GM21515 (cell line): ENCODE results near the gene RNF148.
"Not testable (repeated sequence)": the region's sequence is repeated elsewhere in the genome, so short reads cannot be mapped to it uniquely, and the experiment has no call there.

Source experiments
- ATAC-seq: cut with Tn5 transposase; IDR thresholded peaks from one replicate; pipeline ENCODE4 v1.9.1; 2021; ENCODE audit not compliant: unreplicated experiment

The RNF148 gene

DNA sequence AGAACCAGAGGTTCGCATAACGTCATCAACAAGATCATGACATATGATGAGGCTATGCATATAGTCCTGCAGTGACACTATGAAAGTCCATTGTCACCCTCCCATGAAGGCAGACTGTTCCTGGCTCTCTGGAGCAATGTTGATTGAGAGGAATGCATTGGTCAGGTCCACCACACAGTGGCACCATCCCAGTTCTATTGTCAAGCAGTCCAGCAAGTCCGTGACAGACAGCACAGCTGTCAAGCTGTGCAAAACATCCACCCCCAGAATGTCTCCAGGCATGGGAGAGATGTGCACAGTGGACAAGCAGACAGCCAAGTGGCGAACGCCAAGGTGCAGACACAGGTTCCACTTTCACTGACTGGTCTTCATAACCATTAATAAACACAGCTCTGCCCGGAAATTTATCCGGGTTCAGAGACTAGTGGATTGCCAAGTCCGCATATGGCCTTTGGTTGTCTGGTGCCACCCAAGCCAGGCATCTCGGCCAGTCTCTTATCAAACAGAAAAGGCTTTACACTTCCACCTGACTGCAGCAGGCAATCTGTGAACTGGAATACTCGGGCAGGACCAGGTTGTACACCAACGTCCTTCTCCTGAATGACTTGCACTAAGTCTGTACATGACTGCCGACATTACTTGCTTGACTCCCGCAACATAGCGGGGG, 11.0 kb downstream of the RNF148 start:
- ATAC-seq = no peak

DNA sequence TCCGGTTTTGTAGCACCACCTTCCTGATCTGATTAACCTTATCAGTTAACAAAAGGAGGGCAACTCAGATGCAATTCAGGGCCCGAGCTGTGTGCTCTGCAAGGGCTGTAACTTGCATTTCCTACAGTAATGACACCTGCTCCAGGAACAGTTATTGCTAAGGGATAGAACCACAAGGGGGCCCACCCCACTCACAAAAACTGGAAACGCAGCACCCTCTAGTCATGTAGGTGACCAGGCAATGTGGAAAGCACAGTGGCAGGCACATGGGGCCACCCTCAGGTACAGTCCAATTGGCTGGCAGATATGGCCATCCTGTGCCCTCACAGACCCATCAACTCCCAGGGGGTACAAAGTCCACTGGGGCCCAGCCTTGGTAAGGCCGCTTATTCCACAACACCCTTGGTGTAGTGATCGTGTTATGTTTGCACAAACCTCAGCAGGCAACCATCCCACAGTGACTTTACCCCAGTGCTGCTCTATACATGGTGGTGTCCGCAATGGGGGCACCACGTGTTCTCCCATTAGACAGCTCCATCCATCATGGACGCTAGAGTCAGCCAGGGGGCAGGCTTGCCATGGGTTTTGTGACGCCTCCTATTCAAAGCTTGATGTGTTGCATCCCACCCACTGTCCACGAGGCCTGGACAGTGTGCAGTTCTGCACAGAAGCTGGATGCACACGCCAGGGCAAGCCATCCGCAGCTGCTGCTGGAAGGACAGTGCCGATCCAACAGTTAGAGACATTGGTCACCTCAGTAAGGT, 13.2 kb downstream of the RNF148 start:
- no peak for ATAC-seq

- no peak for ATAC-seq
These were observed 14.2 kb downstream of the RNF148 start for GRCh38 chr7:122688400-122688998.

- no peak for ATAC-seq
These were observed 16.3 kb downstream of the RNF148 start for GRCh38 chr7:122686360-122686878.

DNA sequence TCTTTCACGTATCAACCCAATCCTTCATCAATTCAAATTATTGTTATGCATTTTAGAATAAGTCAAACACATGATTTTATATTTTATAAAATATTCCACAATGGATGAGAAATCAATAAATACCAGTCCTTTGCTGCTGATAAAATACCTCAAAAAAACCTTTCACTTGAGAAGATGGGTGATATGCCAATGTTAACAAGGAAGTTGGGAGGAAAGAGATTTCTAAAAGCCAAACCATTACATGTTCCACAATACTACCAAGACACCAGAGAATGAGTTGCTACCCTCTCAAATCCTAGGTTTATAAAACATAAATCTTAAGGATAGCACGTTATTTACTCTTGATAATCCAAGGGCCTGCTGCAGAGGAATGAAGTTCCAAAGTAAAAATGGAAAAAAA, 18.2 kb downstream of the RNF148 start:
- no peak for ATAC-seq

GRCh38 chr7:122682815-122683550, 19.7 kb downstream of the RNF148 start:
- no peak for ATAC-seq

DNA sequence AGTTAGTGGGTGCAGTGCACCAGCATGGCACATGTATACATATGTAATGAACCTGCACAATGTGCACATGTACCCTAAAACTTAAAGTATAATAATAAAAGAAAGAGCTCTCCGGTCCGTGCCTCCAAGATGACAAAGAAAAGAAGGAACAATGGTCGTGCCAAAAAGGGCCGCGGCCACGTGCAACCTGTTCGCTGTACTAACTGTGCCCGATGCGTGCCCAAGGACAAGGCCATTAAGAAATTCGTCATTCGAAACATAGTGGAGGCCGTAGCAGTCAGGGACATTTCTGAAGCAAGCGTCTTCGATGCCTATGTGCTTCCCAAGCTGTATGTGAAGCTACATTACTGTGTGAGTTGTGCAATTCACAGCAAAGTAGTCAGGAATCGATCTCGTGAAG, 21.5 kb downstream of the RNF148 start:
- ATAC-seq = not testable (repeated sequence)

DNA sequence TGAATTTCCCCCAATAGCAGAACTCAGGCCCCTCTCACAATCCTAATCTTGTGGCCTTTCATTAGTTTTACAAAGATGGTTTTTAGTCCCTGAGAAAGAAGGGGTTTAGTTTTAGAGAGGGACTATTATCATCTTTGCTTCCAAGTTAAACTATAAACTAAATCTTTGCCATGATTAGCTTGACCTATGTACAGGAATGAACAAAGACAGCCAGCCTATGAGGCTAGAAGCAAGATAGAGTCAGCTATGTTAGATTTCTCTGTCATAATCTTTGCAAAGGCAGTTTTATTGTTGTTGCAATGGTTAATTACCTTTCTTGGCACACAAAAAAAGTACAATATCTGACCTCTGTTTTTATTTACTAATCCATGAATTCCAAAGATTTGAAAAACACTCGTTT, 22.9 kb downstream of the RNF148 start:
- no peak for ATAC-seq

GRCh38 chr7:122679269-122679709, 23.4 kb downstream of the RNF148 start:
- ATAC-seq = not testable (repeated sequence)

DNA sequence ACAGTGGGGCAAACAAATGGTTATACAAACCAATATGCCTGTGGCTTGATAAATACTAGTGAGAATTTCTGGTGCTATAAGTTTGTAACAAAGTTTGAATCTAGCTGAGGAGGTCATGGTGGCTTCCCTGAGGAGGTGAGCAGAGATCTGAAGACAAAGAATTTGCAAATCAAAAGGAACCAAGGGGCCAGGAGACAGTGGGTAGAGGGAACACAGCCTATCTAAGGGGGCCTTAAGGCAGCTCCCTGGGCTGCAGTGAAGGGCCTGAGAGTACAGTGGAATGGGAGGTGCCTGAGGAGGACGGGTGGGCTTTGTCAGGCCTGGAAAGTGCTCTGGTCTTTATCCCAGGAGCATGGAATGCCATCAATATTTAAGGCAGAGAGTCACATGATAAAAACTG, 25.6 kb downstream of the RNF148 start:
- ATAC-seq = no peak

- no peak for ATAC-seq
These were observed 26.3 kb downstream of the RNF148 start for GRCh38 chr7:122676466-122676865.

DNA sequence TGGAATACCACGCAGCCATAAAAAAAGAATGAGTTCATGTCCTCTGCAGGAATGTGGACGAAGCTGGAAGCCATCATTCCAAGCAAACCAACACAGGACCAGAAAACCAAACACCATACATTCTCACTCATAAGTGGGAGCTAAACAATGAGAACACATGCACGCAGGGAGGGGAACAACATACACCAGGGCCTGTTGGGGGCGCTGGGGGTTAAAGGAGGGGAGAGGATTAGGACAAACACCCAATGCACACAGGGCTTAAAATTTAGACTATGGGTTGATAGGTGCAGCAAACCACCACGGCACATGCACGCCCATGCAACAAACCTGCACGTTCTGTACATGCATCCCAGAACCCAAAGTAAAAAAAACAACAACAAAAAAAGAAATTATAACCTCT, 27.1 kb downstream of the RNF148 start:
- ATAC-seq = no peak

GRCh38 chr7:122675011-122675410, 27.7 kb downstream of the RNF148 start:
- ATAC-seq = no peak

GRCh38 chr7:122674502-122674901, 28.2 kb downstream of the RNF148 start:
- no peak for ATAC-seq

GRCh38 chr7:122673951-122674350, 28.8 kb downstream of the RNF148 start:
- no peak for ATAC-seq

DNA sequence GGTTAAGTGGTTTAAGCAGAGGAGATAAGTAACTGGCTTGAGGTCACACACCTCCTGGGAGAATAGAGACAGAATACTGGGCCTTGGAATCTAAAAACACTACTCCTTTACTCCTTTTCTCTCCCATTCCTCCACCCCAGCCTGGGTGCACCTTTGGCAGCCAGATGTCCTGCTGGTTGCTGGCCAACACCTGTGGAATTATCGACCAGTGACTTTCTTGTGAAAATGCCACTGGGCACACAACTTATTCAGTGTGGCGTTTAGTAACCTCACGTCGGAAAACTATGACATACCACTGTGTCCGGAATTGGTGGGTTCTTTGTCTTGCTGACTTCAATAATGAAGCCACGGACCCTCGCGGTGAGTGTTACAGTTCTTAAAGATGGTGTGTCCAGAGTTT, 30.2 kb downstream of the RNF148 start:
- no peak for ATAC-seq

DNA sequence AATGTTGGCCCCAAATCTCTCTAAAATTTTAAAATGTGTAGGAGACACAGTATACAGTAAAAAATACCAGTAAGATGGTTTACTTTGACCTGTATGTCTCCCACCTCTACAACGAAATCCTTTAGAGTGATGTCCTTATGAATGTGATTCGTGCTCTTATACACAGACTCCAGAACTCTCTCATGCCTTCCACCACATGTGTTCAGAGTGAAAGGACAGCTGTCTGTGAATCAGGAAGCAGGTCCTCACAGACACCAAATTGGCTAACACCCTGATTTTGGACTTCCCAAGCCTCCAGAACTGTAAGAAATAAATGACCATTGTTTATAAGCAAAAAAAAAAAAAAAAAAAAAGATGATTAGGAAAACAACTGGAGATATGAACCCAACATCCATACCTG, 39.0 kb downstream of the RNF148 start:
- no peak for ATAC-seq

DNA sequence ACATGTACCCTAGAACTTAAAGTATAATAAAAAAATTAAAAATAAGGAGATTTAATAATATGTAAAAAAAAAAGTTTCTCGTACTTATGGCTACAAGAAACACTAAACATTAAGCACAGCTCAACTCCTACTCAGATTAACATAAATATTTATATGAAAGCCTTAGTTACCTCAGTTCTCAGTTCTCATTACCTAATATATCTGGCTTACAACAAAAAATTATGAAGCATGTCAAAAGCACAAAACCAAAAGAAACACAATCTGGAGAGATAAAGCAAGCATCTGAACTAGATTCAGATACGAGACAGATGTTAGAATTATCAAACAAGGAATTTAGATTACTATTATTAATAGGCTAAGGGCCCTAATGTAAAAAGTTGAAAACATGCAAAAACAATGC, 43.9 kb downstream of the RNF148 start:
- ATAC-seq = no peak

- ATAC-seq = no peak
These were observed 49.0 kb downstream of the RNF148 start for GRCh38 chr7:122653685-122654084.

GRCh38 chr7:122652876-122653275, 49.8 kb downstream of the RNF148 start:
- ATAC-seq = no peak
